GM18520 (cell line): ENCODE measurements around the gene CD79B.

Experiments used
- ATAC-seq: cut with Tn5 transposase; IDR thresholded peaks from one replicate; pipeline ENCODE4 v1.9.1; 2021; ENCODE audit not compliant: unreplicated experiment

The CD79B gene

DNA sequence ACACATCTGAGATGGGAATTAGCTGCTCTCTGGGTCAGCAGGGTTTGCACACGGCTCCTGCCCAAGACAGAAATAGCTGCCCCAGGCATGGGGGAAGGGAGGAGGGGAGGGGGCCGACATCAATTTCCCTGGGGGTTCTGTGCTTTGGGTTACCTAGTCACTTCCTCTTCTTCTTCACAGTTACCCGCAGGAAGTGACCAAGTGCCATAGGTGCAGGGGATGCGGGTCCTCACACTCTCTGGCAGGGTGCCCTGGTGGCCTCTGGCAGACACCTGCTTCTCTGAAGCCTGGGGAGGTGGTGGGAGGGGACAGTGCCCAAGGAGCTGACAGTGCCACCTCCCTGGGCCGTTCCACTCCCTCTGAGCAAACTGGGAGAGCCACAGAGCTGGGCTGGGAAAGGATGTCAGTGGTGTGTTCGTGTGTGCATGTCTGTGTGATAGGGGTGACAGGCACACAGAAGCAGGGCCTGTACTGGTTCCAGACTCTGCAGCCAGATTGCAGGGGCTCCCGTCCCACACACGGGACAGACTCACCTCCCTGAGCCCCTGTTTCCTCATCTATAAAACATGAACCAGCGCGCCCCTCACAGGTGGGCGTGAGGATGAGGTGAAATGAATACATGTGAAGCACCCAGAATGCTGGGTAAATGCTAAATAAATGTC is 22.4 kb upstream of the CD79B start:
- ATAC-seq, result no peak

DNA sequence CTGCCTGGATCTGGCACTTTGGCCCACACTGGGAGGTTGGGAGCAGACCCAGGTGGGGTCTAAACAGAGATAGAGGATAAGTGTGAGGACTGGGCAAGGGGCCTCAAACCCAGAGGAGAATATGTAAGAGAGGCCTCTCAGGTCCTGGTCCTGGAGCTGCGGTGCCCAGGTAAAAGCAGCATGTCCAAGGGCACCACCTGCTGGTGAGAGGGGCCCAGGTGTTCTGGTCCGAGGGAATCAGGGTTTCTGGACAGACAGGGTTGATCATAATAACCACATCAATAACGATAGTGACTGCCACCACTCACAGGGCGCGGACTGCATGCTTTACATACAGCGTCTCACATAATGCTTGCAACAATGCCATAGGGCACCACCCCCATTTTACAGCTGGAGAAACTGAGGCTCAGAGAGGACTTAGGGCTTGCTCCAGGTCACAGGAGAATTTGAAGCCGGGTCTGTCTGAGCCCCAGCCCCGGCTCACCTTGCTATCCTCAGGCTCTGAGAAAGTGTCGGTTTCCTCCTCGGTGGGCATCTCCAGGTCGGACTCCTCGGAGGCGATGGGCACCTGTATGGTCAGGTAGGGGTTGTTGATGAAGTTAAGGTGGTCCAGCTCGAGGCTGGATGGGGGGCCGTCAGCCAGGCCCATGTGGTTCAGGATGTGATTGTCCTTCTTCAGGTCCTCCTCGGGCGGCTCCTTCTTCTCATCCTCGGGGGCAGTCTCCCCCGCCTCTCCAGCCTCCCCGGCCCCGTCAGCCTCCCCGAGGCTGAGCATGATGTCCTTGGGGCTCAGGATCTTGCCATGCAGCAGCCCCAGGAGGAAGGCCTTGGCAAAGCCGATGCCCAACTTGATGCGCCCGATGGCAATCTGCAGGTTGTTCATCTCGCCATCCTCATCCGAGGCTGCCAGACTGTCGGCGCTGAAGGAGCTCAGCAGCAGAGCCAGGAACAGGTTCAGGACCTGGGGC is 19.1 kb upstream of the CD79B start:
- no peak for ATAC-seq

DNA sequence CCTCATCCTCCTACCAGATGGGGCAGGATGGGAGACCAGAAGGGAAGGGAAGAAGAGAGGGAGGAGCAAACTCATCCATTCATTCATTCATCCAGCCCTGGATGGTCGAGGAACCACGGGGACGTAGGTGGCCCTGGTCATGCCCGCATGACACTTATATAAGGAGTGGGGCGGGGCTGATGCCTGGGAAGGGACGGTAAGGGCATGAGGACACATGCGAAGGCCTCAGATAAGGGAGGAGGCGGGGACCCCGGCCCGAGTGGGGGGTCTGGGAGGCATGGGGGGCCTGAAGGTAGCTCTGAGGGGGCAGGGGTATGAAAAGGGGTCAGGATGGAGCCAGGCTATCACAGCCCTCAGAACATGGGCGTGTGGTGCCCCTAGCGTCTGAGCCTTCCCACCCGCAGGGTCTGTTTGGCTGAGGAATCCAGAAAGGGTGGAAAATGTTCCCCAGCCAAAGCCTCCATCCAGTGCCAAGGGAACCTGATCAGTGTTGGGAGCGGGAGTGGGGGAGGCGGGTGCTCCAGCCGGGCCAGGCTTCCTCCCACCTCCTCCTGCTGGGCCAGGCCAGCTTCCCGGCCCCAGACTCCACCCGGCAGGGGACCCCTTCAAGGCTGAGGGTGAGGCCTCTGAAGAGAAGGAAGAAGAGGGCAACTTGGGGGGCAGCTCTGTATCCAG is 17.6 kb upstream of the CD79B start:
- ATAC-seq, result no peak

DNA sequence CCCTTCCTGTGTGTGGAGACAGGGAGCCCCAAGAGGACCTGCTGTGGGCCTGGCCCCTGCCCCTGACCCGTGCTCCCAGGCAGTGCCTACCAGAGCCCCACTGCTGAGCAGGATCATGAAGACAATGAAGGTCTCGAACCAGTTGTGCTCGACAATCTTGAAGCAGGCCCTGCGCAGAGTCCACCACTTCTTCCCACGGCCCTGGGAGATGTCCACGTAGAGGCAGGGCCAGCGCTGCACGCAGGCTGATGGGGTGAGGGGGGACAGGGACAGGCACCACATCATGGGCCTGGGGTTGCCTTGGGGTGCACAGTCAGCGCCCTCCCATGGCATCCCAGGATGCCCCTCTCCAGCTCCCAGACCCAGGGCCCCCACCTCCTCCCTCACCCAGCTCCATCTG is 16.4 kb upstream of the CD79B start:
- ATAC-seq, result no peak

DNA sequence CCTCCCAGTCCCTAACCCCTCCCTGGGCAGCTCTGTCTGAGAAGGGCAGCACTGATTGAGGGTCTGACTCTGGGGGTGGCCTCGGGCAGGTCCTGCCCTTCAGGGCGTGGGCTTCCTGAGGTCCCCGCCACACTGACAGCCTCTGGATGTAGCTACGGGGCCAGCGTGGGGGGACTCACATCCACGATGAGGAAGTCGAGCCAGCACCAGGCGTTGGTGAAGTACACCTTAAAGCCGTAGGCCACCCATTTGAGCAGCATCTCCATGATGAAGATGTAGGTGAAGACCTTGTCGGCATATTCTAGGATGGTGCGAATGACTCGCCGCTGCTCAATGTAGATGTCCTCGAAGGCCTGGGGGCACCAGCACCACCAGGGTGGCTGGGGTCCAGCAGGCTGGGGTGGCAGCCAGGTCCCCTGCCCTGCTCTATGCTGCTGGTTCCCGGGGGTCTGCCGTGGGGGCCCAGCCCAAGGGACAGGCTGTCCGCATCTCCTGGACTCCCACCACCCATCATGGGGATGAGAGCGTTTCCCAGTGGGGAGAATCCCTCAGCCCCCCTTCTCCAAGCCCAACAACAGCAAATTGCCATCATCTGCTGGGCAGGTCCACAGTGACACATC is 15.7 kb upstream of the CD79B start:
- no peak for ATAC-seq

DNA sequence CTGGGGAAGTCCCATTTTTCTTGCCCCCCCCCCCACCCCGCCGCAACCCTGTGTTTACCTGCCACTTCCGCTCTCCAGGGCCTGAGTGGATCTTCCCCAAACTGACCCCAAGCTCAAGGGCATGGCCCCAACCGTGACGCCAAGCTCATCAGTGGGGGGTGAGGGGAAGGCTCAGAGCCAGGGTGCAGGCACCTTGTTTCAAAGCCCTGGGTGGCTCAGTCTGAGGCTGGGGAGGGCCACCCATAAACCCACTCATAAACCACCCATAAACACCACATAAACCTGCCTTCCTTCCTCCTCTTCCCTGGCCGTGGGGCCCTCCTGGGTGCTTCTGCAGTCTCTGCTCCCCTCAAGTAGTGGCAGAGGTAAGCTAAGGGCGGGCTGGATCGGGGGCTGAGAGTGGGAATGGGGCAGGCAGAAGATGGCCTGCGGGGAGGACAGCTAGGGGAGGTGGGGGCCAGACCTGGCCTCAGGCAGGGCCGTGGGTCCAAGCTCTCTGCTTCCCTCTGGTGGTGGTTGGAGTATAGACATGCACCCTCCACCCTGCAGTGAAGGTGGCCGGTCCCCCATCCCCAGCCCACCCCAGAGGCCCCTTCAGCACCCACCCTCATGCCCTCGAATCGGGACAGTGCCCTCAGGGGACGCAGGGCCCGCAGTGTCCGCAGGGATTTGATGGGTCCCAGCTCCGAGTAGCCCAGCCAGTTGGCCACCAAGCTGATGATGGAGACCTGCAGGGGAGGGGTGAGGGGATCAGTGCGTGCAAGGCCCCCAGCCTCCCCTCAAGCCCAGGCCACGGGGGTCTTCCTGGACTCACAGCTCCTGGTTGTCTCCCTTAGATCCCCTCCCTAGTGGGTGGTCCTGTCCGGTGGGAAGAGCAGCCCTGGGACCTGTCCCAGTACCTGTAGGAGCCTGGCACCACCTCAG is 14.6 kb upstream of the CD79B start:
- ATAC-seq, result no peak

DNA sequence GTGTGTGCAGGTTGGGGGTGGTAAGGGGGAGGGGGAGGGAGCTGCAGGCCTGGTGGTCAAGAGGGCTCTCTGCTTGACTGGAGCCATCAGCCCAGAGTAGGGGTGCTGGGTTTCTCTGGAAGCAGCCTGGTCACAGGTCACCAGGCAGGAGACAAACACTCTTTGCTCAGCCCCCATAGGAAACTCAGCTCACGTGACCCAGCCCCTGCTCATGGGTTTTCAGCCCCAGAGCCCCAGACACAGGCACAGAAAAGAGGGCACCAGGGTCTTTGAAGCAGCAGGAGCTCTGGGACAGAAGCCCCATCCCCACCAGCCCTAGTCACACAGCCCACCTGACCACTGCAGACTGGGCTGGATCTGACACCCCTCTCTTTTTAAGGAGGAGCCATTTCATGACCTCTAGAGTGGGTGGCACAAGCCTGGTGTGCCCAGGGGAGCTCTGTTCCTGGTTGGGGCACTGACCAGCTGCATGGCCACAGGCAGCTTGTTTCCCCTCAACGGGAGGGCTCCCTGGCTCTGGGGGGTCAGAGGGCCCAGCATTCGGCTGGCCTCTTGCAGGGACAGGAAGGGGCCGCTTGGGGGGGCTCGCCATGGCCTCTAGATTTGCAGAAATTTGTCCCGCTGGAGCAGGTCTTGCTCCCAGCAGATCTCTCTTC is 13.8 kb upstream of the CD79B start:
- no peak for ATAC-seq

DNA sequence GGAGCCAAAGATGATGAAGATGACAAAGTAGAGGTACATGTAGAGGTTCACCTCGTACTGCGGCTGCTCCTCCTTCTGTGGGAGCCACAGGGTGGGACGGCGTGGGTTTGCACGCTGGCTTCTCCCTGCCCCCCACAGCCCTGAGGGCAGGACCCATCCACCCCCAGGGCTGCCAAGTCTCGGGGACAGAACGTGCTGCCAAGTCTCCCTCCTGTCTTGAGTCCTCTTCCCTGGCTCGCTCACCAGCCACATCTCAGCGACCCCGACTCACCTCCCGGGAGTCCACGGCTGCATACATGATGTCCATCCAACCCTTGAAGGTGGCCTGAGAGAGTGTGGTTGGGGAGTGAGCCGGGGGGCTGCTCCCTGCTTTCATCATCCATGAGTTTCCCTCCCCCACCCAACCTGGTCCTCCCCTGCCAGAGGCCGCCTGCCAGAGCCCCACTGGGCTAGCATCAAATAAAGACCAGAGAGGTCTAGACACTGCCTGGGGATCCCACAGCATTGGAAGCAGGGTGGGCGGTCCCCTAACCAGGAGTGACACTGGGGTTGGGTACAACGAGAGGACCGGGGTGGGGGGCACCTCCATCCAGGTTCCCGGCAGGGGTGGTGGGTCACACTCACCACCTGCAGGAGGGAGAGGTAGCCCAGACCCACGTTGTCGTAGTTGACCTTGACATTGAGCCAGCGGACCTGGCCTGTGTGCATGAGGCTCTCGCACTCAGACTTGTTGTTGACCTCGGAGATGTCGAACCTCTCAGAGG is 12.8 kb upstream of the CD79B start:
- ATAC-seq, result no peak

DNA sequence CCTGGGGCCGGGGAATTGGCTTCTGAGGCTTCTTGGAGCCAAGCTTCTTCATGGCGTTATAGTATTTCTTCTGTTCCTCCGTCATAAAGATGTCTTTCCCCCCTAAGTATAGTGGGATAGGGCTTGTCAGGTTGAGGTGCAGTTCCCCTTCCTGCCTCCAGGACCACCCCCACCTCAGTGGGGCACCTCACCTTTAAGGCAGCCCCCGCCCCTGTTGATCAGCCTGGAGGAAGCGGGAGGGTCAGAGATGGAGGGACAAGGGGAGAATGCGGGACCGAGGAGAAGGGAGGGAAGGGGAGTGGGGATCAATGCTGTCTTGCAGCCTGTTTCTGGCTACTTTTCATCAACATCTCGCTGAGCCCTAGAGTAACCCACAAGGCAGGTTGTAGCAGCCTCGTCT is 11.6 kb upstream of the CD79B start:
- ATAC-seq, result no peak

DNA sequence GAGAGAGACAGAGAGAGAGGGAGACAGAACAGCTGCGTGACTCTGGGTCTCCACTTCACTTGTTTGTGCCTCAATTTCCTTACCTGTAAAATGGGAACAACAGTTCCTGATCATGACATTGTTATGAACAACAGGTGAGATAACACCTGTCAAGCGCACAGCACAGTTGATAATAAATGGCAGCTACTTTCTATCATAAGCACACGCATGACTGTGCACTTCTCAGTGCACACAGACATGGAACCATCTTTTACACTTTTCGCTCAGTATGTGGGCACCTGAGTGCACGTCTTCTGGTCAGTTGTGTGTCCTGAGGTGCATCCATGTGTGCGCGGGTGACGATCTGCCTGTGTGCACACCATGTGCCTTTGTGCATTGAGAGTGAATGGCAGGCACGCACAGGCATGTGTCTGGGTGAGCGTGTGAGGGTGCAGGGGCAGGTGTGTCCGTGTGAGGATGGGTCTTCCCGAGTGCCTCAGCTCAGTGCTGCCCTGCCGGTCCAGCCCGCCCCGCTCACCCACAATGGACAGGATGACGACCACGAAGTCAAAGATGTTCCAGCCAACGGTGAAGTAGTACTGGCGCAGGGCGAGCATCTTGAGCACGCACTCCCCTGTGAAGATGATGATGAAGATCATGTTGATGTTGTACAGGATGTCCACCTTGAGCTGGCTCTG is 10.3 kb upstream of the CD79B start:
- ATAC-seq, result no peak

DNA sequence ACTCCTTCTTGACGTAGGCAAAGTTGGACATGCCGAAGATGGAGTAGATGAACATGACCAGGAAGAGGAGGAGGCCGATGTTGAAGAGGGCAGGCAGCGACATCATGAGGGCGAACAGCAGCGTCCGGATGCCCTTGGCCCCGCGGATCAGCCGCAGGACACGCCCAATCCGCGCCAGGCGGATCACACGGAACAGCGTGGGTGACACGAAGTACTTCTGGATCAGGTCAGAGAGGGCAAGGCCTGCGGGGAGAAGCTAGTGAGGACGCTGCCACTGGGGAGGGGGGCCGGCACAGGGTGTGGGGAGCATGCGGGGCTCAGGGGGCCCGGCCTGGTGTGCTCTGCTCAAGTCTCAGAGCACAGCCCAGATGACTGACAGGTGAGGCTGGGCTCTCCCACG is 9.6 kb upstream of the CD79B start:
- no peak for ATAC-seq

DNA sequence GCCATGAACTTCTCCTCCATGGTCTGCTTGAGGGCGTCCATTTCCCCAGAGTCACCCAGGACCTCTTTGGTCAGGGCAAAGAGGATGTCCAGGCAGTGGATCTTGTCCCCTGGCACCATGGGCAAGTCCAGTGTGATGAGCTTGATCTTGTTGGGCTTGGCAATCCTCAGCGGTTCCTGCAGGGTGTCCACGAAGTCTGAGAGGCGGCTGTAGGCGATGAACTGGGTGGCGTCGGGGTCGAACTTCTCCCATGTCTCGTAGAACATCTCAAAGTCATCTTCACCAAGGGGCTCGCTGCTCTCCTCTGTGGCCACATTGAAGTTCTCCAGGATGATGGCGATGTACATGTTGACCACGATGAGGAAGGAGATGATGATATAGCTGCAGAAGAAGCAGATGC is 9.0 kb upstream of the CD79B start:
- no peak for ATAC-seq

DNA sequence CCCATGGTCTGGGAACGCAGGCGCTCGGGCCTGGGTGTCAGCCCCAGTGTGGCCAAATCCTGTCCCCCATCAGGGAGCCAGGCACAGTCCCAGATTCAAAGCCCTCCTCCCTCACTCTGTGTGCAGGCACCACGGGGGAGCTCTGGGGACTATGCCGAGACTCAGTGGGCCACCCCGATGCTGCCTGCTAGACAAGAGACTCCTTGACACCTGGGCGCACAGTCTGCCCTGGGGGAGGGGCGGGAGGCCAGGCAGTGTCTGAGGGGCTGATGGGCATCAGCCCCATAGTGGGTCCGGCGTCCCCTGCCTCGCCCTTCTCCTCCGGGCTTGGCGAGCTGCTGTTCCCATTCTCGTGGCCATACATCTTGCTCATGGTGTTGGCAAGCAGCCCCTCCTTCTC is 8.5 kb upstream of the CD79B start:
- no peak for ATAC-seq

DNA sequence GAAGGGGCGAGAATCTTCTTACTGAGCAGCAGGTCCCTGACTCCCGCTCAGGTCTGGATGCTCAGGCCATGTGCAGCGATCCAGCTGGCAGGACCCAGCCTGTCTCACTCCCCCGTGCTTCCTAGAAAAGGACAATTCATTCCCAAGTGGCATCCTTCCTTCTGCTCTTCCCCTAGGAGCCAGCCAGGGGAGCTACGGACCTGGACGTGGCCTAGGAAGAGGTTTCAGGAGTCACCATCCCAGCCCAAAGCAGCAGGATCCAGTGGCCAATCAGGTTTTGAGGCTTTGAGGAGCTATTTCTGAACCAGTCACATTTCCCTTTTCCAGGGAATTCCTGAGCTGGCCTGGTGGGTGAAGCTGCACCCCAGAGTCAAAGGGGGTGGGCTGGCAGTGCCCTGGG is 7.8 kb upstream of the CD79B start:
- no peak for ATAC-seq

DNA sequence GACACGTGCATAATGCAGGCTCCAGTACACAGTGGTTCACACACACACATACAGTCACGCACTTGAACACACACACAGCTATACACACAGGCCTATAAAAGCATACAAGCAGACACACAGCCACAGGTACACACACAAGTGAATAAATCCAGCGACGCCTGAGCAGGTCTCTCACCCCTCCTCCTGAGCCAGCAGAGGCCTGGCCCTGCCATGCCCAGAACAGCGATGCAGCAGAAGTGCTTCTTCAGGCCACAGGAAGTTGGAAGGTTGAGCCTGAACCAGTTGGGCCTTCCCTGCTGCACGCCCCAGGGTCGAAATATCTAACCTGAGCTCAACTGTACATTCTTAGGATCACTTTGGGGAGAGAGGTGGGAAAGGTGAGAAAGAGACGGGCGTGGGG is 7.3 kb upstream of the CD79B start:
- no peak for ATAC-seq

DNA sequence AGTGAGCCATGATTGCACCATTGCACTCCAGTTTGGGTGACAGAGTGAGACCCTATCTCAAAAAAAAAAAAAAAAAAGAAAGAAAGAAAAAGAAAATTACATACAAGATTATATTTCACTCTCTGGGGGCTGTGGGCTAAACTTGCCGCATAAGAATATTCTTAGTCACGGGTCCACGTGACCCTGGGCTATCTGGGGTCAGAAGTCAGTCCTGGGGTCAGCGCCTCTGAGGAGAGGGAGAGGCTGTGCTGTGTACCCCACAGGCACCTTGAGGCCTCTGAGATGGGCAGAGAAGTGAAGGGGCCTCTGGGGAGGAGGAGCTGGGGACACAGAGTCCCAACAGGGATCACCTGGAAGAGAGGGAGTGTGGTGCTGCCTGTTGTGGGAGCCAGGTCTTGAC is 5.8 kb upstream of the CD79B start:
- no peak for ATAC-seq

DNA sequence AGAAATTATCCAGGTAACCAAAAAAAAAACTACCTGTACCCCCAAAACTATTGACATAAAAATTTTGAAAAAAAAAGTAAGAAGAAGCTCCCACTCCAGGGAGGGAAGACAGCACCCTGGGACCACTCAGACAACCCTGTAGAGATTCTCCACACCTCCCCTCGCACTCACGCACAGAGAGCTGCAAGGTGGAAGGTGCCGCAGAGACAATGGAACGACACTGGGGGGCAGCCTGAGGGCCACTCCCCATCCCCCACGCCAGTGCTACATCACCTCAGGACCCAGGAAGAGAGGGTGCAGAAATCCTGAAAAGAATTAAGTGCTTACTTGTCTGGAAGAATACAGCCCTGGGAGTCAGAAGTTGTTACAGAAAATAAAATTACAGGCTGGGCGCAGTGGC is 5.2 kb upstream of the CD79B start:
- no peak for ATAC-seq
